Activated naive CD4-positive, alpha-beta T cell treated with anti-CD3 and anti-CD28 coated beads, Interleukin-2, amount 10 ng/mL, durations not matched to agents 5 hours and 36 hours (primary cell): ENCODE data around the gene PHF21B. TPM values are rescaled to one million over a fixed set of nuclear protein-coding genes. Genes with fewer than 3 reads are reported as not detected.

ENCODE experiments used
- total RNA-seq, 2 experiments: library from RNA; stranded (reverse); gene quantifications; one replicate each; pipeline ENCODE4 v1.2.3, GENCODE V29; 2021

The PHF21B gene
- total RNA-seq = not detected

GRCh38 chr22:45009606-45010531 lies at the start of gene PHF21B:
Gene PHF21B (minus strand): TSS chr22:45010005. CDS start chr22:45009549, 456 bp downstream.

Other genes with a start within 250 kb of the PHF21B start
- gene NUP50, start 153.9 kb upstream of the PHF21B start, total RNA-seq = 100 to 1,000 TPM; 157 to 161 TPM
- 10 to 100 TPM; 24.0 to 26.1 TPM for gene KIAA0930, start 230.9 kb upstream of the PHF21B start, total RNA-seq